CD4-positive, alpha-beta T cell treated with Interleukin-6 at 100 ng/mL for 8 hours (primary cell): ENCODE data around the gene LRP8.
A peak's percentile ranks its signal among the peaks of the same experiment; 100 is the strongest.

Experiments used
- DNase-seq: peaks from one replicate; pipeline ENCODE4 v3.0.0-alpha.2; 2020; ENCODE audit warnings: mixed read lengths, low spot score

The LRP8 gene

GRCh38 chr1:53304527-53304926 is 23.3 kb downstream of the LRP8 start:
- DNase-seq, result no peak

GRCh38 chr1:53303726-53304515 is 23.9 kb downstream of the LRP8 start:
- no peak for DNase-seq

GRCh38 chr1:53303243-53303642 is 24.6 kb downstream of the LRP8 start:
- DNase-seq, result no peak

- no peak for DNase-seq
Observed at GRCh38 chr1:53299233-53299632, 28.6 kb downstream of the LRP8 start.

GRCh38 chr1:53298045-53298637 is 29.7 kb downstream of the LRP8 start:
- no peak for DNase-seq

GRCh38 chr1:53297195-53297594 is 30.7 kb downstream of the LRP8 start:
- DNase-seq, result no peak

- no peak for DNase-seq
Observed at GRCh38 chr1:53296117-53296749, 31.6 kb downstream of the LRP8 start.

- no peak for DNase-seq
Observed at GRCh38 chr1:53295726-53296116, 32.1 kb downstream of the LRP8 start.

GRCh38 chr1:53295295-53295694 is 32.6 kb downstream of the LRP8 start:
- no peak for DNase-seq

GRCh38 chr1:53294567-53294966 is 33.3 kb downstream of the LRP8 start:
- DNase-seq, result peak; percentile 30

- DNase-seq, result no peak
Observed at GRCh38 chr1:53294061-53294460, 33.8 kb downstream of the LRP8 start.

GRCh38 chr1:53293123-53293522 is 34.7 kb downstream of the LRP8 start:
- no peak for DNase-seq

- DNase-seq, result no peak
Observed at GRCh38 chr1:53292690-53293089, 35.2 kb downstream of the LRP8 start.

- no peak for DNase-seq
Observed at GRCh38 chr1:53291574-53291973, 36.3 kb downstream of the LRP8 start.

GRCh38 chr1:53288790-53289429 is 39.0 kb downstream of the LRP8 start:
- no peak for DNase-seq

GRCh38 chr1:53288002-53288789 is 39.7 kb downstream of the LRP8 start:
- no peak for DNase-seq

GRCh38 chr1:53286955-53287354 is 40.9 kb downstream of the LRP8 start:
- no peak for DNase-seq

GRCh38 chr1:53285969-53286760 is 41.7 kb downstream of the LRP8 start:
- no peak for DNase-seq

GRCh38 chr1:53285546-53285945 is 42.3 kb downstream of the LRP8 start:
- DNase-seq, result no peak

- DNase-seq, result no peak
Observed at GRCh38 chr1:53284224-53285020, 43.4 kb downstream of the LRP8 start.
